Fibroblast of lung (primary cell): ENCODE data around the gene WASHC3. TPM values are rescaled to one million over a fixed set of nuclear protein-coding genes. Genes with fewer than 3 reads are reported as not detected.
A peak's percentile ranks its signal among the peaks of the same experiment; 100 is the strongest.

Experiments
- DNase-seq, 2 donors: peaks; one replicate each; pipeline versions ENCODE4 v3.0.0 to v3.0.0-alpha.2; 2010; ENCODE audit warnings: low read depth in 2 of 2
- H2AFZ ChIP-seq: 2 replicates; pipeline ENCODE4 v1.5.1; 2012; ENCODE audit warnings: low read length, control low read depth, inconsistent platforms
- H3K27ac ChIP-seq: 2 replicates; pipeline ENCODE4 v1.5.1; 2011; ENCODE audit warnings: low read length, control low read depth; ENCODE audit not compliant: insufficient read depth
- H3K27me3 ChIP-seq: 2 replicates; pipeline ENCODE4 v1.5.1; 2011; ENCODE audit warnings: mild to moderate bottlenecking, low read length; ENCODE audit not compliant: control insufficient read depth, insufficient read depth
- H3K36me3 ChIP-seq: 2 replicates; pipeline ENCODE4 v1.5.1; 2011; ENCODE audit warnings: low read length; ENCODE audit not compliant: control insufficient read depth, insufficient read depth
- H3K4me1 ChIP-seq: 2 replicates; pipeline ENCODE4 v1.5.1; 2011; ENCODE audit warnings: low read length; ENCODE audit not compliant: control insufficient read depth, insufficient read depth; ENCODE audit errors: extremely low read depth
- H3K4me2 ChIP-seq: 2 replicates; pipeline ENCODE4 v1.5.1; 2011; ENCODE audit warnings: low read length, control low read depth; ENCODE audit not compliant: insufficient read depth; ENCODE audit errors: extremely low read depth
- H3K4me3 ChIP-seq, 4 experiments: fragments of 200-600 bp in 1 of 4; sonication (generic) in 1 of 4; replicated peaks in 1 of 4; 2 replicates each; pipeline ENCODE4 v1.5.1; 2011 to 2016; ENCODE audit warnings: low read length in 4 of 4, low read depth in 3 of 4, mild to moderate bottlenecking in 3 of 4, control low read depth in 2 of 4, inconsistent platforms in 1 of 4, mixed read lengths in 1 of 4; ENCODE audit not compliant: insufficient read depth in 1 of 4; ENCODE audit errors: control extremely low read depth in 1 of 4
- H3K79me2 ChIP-seq: 2 replicates; pipeline ENCODE4 v1.5.1; 2012; ENCODE audit warnings: mild to moderate bottlenecking, low read length, inconsistent platforms; ENCODE audit not compliant: control insufficient read depth, insufficient read depth
- H3K9ac ChIP-seq: 2 replicates; pipeline ENCODE4 v1.5.1; 2011; ENCODE audit warnings: mild to moderate bottlenecking, low read length, control low read depth; ENCODE audit not compliant: insufficient read depth
- H3K9me3 ChIP-seq: 2 replicates; pipeline ENCODE4 v1.5.1; 2012; ENCODE audit warnings: low read depth, low read length; ENCODE audit not compliant: control insufficient read depth, insufficient read depth
- H4K20me1 ChIP-seq: 2 replicates; pipeline ENCODE4 v1.5.1; 2011; ENCODE audit warnings: low read length; ENCODE audit not compliant: control insufficient read depth, insufficient read depth; ENCODE audit errors: extremely low read depth
- EZH2 ChIP-seq: IDR thresholded peaks from 2 replicates; pipeline ENCODE4 v1.5.1; 2012; ENCODE audit warnings: low read length, control low read depth, mild to moderate bottlenecking; ENCODE audit errors: missing control alignments
- polyA plus RNA-seq, 2 donors: library from polyadenylated mRNA; depleted of rRNA in 1 of 2; stranded (reverse) in 1 of 2; unstranded in 1 of 2; fragments of >200 nt; gene quantifications; 2 replicates each; pipeline ENCODE4 v1.2.1, GENCODE V29; 2011 to 2012; ENCODE audit warnings: missing spikeins in 1 of 2
- total RNA-seq: library from RNA; depleted of rRNA; stranded (reverse); fragments of >200 nt; gene quantifications from 2 replicates; pipeline ENCODE4 v1.2.1, GENCODE V29; 2014
- TF ChIP-seq, protein P1 (sequence below), 2 donors: IDR thresholded peaks in 1 of 2; conservative IDR thresholded peaks in 1 of 2; 1 replicate in 1 of 2; 2 replicates in 1 of 2; pipeline ENCODE4 v1.5.1; 2011 to 2012; ENCODE audit warnings: low read length in 2 of 2, control low read depth in 1 of 2, inconsistent platforms in 1 of 2, low read depth in 1 of 2, mild to moderate bottlenecking in 1 of 2

WASHC3 gene
- total and polyA plus RNA-seq, 2 donors (not counting 1 experiment from before 2014, with no cell fraction given) = 97.5 to 149 TPM

- H2AFZ ChIP-seq = no peak overlapping the region
- no peaks in the 10 kb centered on the region for H3K4me1 ChIP-seq
- no peaks in the 10 kb centered on the region for H3K79me2 ChIP-seq
- H4K20me1 ChIP-seq = no peaks in the 10 kb centered on the region
- no peak overlapping the region for H3K9ac ChIP-seq
- TF ChIP-seq EZH2 = no peak
- TF ChIP-seq, protein P1, sequence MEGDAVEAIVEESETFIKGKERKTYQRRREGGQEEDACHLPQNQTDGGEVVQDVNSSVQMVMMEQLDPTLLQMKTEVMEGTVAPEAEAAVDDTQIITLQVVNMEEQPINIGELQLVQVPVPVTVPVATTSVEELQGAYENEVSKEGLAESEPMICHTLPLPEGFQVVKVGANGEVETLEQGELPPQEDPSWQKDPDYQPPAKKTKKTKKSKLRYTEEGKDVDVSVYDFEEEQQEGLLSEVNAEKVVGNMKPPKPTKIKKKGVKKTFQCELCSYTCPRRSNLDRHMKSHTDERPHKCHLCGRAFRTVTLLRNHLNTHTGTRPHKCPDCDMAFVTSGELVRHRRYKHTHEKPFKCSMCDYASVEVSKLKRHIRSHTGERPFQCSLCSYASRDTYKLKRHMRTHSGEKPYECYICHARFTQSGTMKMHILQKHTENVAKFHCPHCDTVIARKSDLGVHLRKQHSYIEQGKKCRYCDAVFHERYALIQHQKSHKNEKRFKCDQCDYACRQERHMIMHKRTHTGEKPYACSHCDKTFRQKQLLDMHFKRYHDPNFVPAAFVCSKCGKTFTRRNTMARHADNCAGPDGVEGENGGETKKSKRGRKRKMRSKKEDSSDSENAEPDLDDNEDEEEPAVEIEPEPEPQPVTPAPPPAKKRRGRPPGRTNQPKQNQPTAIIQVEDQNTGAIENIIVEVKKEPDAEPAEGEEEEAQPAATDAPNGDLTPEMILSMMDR (conservative IDR thresholded peaks at IDR 0.05 in 1 of 2, IDR thresholded peaks at IDR 0.05 in 1 of 2; ENCODE audit: low read depth in 1 of 2, low read length in 2 of 2) = no peak
- H3K4me3 ChIP-seq = no peak overlapping the region
- no peak for DNase-seq
- no peak overlapping the region for H3K4me2 ChIP-seq
- no peak overlapping the region for H3K27ac ChIP-seq
- no peaks in the 10 kb centered on the region for H3K27me3 ChIP-seq
- H3K36me3 ChIP-seq = no peaks in the 10 kb centered on the region
- H3K9me3 ChIP-seq = no peaks in the 10 kb centered on the region
Observed at GRCh38 chr12:101981868-101982267, 79.9 kb downstream of the WASHC3 start.

- Histone ChIP-seq H3K4me1 (no peaks in the 10 kb centered on the region), H3K27ac (no peak overlapping the region), H3K27me3 (no peaks in the 10 kb centered on the region), H3K79me2 (no peaks in the 10 kb centered on the region), H3K9ac (no peak overlapping the region), H2AFZ (no peak overlapping the region), H4K20me1 (no peaks in the 10 kb centered on the region), H3K36me3 (no peaks in the 10 kb centered on the region), H3K4me3 (no peak overlapping the region), H3K4me2 (no peak overlapping the region), H3K9me3 (no peaks in the 10 kb centered on the region)
- TF ChIP-seq EZH2 = no peak
- TF ChIP-seq, protein P1 (conservative IDR thresholded peaks at IDR 0.05 in 1 of 2, IDR thresholded peaks at IDR 0.05 in 1 of 2; ENCODE audit: low read depth in 1 of 2, low read length in 2 of 2) = no peak
- DNase-seq = peak in 1 of 2 donors; percentile 35
Observed at GRCh38 chr12:101968770-101969169, 93.0 kb downstream of the WASHC3 start.

DNA sequence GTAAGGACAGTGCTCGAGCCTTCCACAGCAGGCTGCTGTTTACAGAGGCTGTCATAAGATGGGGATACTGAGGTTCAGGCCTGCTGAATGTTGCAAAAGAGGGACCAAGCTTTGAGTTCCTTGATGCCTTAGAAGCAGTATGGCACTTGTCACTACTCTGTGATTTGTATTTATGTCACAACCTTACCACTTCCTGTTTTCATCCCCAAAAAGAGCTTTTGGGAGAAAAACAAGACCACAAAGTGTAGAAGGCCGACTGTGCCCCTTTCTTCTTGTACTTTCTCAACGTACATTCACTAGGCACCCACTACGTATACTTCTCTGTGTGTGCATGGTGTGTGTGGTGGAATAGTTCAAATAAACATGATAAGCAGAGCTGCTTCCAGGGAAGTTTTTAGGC lies 94.3 kb downstream of the WASHC3 start:
- TF ChIP-seq EZH2 = no peak
- TF ChIP-seq, protein P1 (conservative IDR thresholded peaks at IDR 0.05 in 1 of 2, IDR thresholded peaks at IDR 0.05 in 1 of 2; ENCODE audit: low read depth in 1 of 2, low read length in 2 of 2) = no peak

More for the DNA sequence above, 94.3 kb downstream of the WASHC3 start:
- no peak overlapping the region for H2AFZ ChIP-seq
- no peaks in the 10 kb centered on the region for H3K36me3 ChIP-seq
- H3K4me1 ChIP-seq = no peaks in the 10 kb centered on the region
- no peaks in the 10 kb centered on the region for H3K79me2 ChIP-seq
- H3K27me3 ChIP-seq = no peaks in the 10 kb centered on the region
- H3K9ac ChIP-seq = no peak overlapping the region
- no peak overlapping the region for H3K4me2 ChIP-seq
- H3K27ac ChIP-seq = no peak overlapping the region
- no peaks in the 10 kb centered on the region for H3K9me3 ChIP-seq
- H4K20me1 ChIP-seq = no peaks in the 10 kb centered on the region
- DNase-seq = no peak
- H3K4me3 ChIP-seq = no peak overlapping the region
